IMR-90 (cell line): Measurements from ENCODE around the gene TP73.

Experiments used
- BHLHE40 ChIP-seq: fragments of 150-350 bp; IDR thresholded peaks from 2 replicates; pipeline ENCODE4 v1.6.1; 2016; ENCODE audit warnings: mild to moderate bottlenecking, low read depth, low read length
- CEBPB ChIP-seq: IDR thresholded peaks from 2 replicates; pipeline ENCODE4 v1.6.1; 2012; ENCODE audit warnings: low read depth, low read length, improper control_type of control experiment
- MAFK ChIP-seq: IDR thresholded peaks from 2 replicates; pipeline ENCODE4 v1.6.1; 2012; ENCODE audit warnings: low read depth, low read length, improper control_type of control experiment
- POLR2A ChIP-seq: IDR thresholded peaks from 2 replicates; pipeline ENCODE4 v1.6.1; 2012; ENCODE audit warnings: mild to moderate bottlenecking, low read depth, low read length
- RAD21 ChIP-seq: IDR thresholded peaks from 2 replicates; pipeline ENCODE4 v1.6.1; 2012; ENCODE audit warnings: low read length, improper control_type of control experiment
- RFX5 ChIP-seq: IDR thresholded peaks from 2 replicates; pipeline ENCODE4 v1.8.0; 2012; ENCODE audit warnings: low read depth, mild to moderate bottlenecking, low read length, moderate library complexity
- SMC3 ChIP-seq: fragments of 150-350 bp; IDR thresholded peaks from 2 replicates; pipeline ENCODE4 v1.6.1; 2016; ENCODE audit warnings: low read depth, mild to moderate bottlenecking, antibody characterized with exemption, low read length, moderate library complexity
- TF ChIP-seq, protein P1 (sequence below): conservative IDR thresholded peaks from 2 replicates; pipeline ENCODE4 v1.5.1; 2012; ENCODE audit warnings: mild to moderate bottlenecking, low read depth, low read length, improper control_type of control experiment
- TF ChIP-seq, protein P2 (sequence below): fragments of 150-350 bp; IDR thresholded peaks from 2 replicates; pipeline ENCODE4 v1.6.1; 2017; ENCODE audit warnings: mild to moderate bottlenecking, antibody characterized with exemption, low read length, low read depth

DNA sequence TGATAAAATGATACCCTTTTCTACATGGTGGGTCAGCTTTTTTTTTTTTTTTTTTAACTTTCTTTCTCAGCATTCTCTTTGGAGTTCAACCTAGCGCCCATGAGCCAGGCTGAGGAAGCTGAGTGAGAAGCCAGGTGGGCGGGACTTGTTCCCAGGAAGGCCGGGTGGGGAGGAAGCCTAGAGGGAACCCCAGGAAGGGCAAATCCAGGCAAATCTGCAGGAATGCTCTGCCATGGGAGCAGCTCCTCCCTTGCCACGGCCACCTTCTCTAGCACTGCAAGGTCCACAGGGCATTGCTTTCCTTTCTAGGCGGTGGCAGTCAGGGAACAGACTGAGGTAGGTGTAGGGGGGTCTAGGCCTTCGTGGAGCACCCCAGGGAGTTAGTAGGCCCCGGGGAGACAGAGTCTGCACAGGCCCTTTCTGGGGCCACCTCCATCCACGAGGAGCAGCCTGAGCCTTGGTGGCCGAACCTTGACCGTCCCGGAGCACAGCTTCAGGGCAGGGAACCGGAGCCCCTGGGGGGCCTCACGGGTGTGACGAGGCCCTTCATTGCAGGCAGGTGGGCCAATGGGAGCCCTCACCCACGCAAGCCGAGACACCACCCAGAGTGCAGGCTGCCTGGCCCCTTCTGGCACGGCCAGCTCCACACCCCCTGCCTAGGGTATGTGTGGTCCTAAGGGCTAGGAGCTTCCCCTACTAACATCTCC, 81.7 kb downstream of the TP73 start:
- TF ChIP-seq POLR2A (no peak), RAD21 (no peak), MAFK (no peak), RFX5 (no peak), BHLHE40 (no peak), CEBPB (no peak), SMC3 (no peak)
- TF ChIP-seq, protein P1, sequence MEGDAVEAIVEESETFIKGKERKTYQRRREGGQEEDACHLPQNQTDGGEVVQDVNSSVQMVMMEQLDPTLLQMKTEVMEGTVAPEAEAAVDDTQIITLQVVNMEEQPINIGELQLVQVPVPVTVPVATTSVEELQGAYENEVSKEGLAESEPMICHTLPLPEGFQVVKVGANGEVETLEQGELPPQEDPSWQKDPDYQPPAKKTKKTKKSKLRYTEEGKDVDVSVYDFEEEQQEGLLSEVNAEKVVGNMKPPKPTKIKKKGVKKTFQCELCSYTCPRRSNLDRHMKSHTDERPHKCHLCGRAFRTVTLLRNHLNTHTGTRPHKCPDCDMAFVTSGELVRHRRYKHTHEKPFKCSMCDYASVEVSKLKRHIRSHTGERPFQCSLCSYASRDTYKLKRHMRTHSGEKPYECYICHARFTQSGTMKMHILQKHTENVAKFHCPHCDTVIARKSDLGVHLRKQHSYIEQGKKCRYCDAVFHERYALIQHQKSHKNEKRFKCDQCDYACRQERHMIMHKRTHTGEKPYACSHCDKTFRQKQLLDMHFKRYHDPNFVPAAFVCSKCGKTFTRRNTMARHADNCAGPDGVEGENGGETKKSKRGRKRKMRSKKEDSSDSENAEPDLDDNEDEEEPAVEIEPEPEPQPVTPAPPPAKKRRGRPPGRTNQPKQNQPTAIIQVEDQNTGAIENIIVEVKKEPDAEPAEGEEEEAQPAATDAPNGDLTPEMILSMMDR: no peak
- TF ChIP-seq, protein P2, sequence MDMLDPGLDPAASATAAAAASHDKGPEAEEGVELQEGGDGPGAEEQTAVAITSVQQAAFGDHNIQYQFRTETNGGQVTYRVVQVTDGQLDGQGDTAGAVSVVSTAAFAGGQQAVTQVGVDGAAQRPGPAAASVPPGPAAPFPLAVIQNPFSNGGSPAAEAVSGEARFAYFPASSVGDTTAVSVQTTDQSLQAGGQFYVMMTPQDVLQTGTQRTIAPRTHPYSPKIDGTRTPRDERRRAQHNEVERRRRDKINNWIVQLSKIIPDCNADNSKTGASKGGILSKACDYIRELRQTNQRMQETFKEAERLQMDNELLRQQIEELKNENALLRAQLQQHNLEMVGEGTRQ: no peak
